LNCAP (cell line): Measurements from ENCODE around the gene NDUFB3.
A peak's percentile ranks its signal among the peaks of the same experiment; 100 is the strongest.

Source experiments
- TF ChIP-seq, protein P1 (sequence below): fragments of 450-650 bp; IDR thresholded peaks from 2 replicates; pipeline ENCODE4 v1.5.1; 2017; ENCODE audit warnings: mild to moderate bottlenecking

Gene NDUFB3

DNA sequence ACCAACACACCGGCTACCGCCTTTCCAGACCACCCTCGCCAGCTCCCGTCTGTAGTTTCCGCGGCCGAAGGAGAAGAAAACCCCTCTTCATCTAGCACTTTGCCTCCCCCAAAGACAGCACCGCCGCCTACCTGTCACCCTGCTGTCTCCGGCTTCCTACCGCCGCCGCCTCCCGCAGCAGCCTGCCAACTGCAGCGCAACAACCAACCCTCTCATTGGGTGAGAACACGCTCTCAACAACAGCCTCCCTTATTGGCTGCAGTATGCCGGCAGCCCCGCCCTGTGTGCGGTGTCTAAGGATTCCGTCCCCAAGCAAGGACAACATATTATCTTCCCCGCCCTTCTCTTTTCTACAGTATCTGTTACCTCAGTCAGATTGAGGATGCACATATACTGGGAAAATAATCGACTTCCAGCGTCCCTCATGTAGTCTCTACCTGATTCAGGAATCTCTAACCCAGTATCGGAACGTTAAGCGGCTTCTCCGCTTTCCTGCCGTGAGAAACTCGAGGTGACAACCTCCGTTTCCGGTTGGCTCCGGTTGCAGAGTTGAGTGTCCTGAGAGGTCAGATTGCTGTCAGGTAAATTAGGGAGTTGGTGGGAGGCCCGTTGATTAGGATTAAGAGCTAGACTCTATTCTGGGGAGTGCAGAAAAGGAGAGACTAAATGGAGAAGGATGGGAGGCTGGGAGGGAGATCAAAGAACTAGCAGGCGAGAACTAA is at the start of gene NDUFB3, which contains the start of gene HYCC2:
NDUFB3 (plus strand) TSS at position 523 of the 722 bp plus-strand sequence. CDS start 6,882 bp downstream, outside the sequence.
HYCC2 (minus strand) TSS at position 193 of the 722 bp plus-strand sequence. CDS start 47,662 bp downstream, outside the sequence.
- TF ChIP-seq, protein P1, sequence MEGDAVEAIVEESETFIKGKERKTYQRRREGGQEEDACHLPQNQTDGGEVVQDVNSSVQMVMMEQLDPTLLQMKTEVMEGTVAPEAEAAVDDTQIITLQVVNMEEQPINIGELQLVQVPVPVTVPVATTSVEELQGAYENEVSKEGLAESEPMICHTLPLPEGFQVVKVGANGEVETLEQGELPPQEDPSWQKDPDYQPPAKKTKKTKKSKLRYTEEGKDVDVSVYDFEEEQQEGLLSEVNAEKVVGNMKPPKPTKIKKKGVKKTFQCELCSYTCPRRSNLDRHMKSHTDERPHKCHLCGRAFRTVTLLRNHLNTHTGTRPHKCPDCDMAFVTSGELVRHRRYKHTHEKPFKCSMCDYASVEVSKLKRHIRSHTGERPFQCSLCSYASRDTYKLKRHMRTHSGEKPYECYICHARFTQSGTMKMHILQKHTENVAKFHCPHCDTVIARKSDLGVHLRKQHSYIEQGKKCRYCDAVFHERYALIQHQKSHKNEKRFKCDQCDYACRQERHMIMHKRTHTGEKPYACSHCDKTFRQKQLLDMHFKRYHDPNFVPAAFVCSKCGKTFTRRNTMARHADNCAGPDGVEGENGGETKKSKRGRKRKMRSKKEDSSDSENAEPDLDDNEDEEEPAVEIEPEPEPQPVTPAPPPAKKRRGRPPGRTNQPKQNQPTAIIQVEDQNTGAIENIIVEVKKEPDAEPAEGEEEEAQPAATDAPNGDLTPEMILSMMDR: peak; percentile 21; the same call in 1 of the 2 replicates

DNA sequence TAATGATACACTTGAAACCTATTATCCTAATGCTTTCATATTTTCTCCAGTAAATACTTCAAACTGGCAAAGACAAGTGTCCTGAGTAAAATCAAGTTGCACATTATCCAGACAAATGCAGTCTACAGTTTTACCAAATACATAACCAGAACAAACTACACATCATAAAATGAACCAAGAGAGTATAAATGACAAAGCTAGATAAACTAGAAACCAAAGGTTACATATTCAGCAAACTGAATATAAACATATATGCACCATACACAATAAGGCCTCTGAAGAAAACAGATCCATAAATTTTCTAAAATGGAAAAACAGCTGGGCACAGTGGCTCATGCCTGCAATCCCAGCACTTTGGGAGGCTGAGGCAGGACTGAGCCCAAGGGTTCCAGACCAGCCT is 47.3 kb upstream of the NDUFB3 start:
- TF ChIP-seq, protein P1: no peak

DNA sequence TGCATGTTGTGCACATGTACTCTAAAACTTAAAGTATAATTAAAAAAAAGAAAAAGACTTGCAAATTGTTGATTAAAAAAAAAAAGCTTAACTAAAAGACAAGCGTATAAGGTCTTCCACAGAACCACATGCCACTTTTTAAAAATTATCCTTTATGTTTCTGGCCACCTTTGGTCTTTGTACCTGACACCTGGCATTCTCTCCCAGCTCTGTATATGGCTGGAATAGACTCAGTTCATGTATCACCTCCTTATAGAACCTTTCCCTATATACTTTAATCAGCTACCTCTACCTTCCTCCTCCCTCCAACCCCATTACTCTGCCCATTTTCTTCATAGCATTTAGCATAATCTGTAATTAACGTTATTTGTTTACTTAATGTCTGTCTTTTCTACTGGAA is 32.9 kb upstream of the NDUFB3 start:
- TF ChIP-seq, protein P1: no peak

DNA sequence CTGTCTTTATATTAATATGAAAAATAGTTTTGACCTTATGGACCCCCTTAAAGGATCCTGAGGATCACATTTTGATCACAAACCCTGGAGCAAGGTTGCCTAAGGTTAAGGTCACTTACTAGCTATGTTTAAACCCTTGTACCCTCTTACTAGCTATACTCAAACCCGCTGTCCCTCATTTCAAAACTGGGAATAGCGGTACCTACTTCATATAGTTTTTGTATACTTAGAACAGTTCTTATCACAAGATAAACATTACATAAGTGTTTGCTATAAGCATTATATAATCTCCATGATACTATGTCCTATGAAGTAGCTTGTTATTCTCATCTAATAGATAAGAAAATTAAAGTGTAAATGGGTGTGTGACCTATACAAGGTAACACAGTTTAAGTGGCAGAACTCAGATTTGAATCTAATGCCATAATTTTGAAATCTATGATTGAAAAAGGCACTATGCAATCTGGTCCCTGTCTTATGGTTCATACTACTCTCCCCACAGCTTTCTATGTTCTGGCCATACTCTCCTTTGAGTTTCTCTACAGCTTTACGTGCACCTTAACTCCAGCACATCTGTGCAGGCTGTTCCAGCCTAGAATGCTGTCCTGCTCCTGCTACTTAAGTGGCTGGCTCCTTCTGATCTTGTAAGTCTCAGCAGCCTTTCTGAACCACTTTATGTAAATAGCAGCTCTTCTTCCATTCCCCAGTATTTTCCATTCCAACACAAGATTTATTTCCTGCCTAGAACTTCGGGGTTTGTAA is 30.8 kb upstream of the NDUFB3 start:
- TF ChIP-seq, protein P1: no peak

DNA sequence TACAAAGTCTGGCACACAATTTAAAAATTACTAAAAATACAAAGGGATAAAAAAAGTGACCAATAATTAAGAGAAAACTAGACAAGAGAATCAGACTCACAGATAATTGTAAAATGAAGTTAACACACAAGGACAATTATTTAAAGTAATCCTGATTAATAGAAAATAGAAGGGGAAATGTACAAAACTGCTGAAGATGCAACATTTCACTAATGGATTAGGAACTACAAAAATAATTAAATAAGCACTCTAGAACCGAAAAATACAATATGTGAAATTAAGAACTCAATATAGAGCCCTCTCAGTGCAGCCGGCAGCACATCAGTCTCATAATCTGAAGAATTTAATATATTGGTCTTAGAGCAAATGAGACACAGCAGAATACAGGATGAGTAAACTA is 24.9 kb upstream of the NDUFB3 start:
- TF ChIP-seq, protein P1: no peak

DNA sequence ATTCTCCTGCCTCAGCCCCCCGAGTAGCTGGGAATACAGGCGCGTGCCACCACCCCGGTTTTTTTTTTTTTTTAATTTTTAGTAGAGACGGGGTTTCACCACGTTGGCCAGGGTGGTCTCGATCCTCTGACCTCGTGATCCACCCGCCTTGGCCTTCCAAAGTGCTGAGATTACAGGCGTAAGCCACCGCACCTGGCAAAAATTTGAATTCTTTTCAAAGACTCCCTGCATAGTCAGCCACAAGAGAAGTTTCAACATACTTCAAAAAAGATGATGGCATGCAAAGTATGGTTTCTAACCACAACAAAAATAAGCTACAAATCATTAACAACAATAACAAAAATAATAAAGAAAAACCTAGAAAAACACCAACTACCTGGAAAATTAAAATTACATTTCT is 22.3 kb upstream of the NDUFB3 start:
- TF ChIP-seq, protein P1: no peak

DNA sequence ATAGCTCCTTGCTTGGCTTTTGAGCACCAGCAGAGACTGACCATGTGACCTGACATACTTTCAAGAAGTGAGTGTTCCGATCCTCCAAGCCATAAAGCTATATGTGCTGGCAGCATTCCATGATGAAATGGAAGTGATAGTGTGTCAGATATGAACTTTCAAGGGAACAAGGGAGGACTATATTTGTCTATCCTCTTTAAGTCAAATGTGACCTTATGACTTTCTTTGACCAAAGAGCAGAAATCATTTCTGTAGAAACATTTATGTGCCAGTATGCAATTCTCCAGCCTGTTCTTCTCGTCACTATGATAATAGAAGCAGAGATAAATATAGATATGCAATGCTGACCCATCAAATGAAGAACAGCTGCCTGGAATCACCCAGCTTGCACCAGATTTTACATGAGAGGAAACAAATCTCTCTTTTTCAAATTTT is 14.7 kb upstream of the NDUFB3 start:
- TF ChIP-seq, protein P1: no peak
